ENCODE results near the gene SH2B3.

Gene SH2B3

GRCh38 chr12:111411185-111411764 lies 5.6 kb downstream of the SH2B3 start:
- no peak overlapping the region for H2AFZ ChIP-seq
- H3K27me3 ChIP-seq (ENCODE audit: control insufficient read depth, insufficient read depth, low read length): no peaks in the 10 kb centered on the region
- peaks cover 7% of the 10 kb centered on the region for H3K4me1 ChIP-seq
- no peak overlapping the region for H3K27ac ChIP-seq
- H3K4me2 ChIP-seq (ENCODE audit: low read length): no peak overlapping the region
- H3K9me3 ChIP-seq (ENCODE audit: control insufficient read depth, low read length): no peaks in the 10 kb centered on the region
- no peak overlapping the region for H3K9ac ChIP-seq
- peaks cover 6% of the 10 kb centered on the region for H3K79me2 ChIP-seq
- no peaks in the 10 kb centered on the region for H3K36me3 ChIP-seq (ENCODE audit: control insufficient read depth, insufficient read depth, low read length)
- no peak overlapping the region for H3K4me3 ChIP-seq (ENCODE audit: low read depth, low read length)
- no peak for TF ChIP-seq CTCF (IDR thresholded peaks at IDR 0.05)

DNA sequence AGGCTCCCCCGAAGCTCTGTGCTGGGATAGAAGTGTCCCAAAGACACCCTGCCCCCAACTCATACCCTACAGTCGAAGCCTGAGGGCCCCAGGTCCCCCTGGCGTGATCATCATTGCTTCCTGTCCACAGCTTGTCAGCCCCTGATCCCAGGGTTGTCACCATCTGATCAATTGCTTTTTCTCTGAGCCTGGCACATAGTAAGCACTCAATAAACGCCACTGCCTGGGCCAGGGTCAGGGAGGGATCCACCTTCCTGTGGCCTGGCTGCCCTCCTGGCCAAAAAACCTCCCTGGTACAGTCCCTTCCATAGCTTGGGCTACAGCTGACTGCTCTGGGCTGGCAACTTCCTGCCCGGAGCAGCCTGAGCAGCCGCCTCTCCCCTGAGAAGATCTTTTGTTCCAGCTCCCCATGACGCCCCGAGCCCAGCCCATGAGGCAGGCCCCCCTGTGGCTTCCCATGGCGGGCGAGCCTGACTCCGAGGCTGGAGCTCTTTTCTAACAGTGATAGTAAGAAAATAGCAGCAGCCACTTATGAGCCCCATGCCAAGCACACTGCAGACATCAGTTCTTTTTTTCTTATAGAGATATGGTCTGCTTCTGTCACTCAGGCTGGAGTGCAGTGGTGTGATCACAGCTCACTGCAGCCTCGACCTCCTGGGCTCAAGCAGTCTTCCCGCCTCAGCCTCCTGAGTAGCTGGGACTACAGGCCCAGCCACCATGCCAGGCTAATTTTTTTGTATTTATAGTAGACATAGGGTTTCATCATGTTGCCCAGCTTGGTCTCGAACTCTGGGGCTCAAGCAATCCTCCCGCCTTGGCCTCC lies 6.5 kb downstream of the SH2B3 start:
- no peak overlapping the region for H2AFZ ChIP-seq
- peak overlapping the region; percentile 8 for H3K27ac ChIP-seq
- no peaks in the 10 kb centered on the region for H3K36me3 ChIP-seq (ENCODE audit: control insufficient read depth, insufficient read depth, low read length)
- peaks cover 4% of the 10 kb centered on the region for H3K4me1 ChIP-seq
- H3K4me3 ChIP-seq (ENCODE audit: low read depth, low read length): no peak overlapping the region
- peaks cover 6% of the 10 kb centered on the region for H3K79me2 ChIP-seq
- TF ChIP-seq CTCF (IDR thresholded peaks at IDR 0.05): no peak
- H3K9ac ChIP-seq: no peak overlapping the region
- H3K4me2 ChIP-seq (ENCODE audit: low read length): no peak overlapping the region
- no peaks in the 10 kb centered on the region for H3K27me3 ChIP-seq (ENCODE audit: control insufficient read depth, insufficient read depth, low read length)
- H3K9me3 ChIP-seq (ENCODE audit: control insufficient read depth, low read length): no peaks in the 10 kb centered on the region

DNA sequence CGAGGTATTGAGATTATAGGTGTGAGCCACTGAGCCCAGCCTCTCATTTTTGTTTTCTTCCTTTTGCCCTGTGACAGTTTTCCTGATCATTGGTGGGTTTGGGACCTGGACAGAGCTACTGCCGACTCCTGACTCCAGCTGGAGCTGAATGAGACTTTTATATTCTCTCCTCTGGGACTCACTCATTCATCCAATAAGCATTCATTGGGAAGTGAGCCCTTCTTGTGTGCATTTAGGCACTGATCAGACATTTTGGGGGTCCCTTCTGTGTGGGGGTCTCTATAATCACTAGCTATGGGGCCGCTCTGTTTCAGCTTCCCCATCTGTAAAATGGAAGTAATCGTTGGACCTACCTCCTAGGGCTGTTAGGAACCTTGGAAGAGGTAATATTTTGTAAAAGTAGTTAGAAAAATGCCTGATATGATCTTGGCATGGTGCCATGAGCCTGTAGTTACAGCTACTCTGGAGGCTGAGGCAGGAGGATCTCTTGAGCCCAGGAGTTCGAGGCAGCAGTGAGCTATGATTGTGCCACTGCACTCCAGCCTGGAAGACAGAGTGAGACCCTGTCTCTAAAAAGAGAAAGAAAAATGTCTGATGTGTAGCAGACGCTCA lies 7.2 kb downstream of the SH2B3 start:
- no peak for TF ChIP-seq CTCF (IDR thresholded peaks at IDR 0.05)
- peak overlapping the region; percentile 8 for H3K27ac ChIP-seq

GRCh38 chr12:111413442-111414086 lies 7.8 kb downstream of the SH2B3 start:
- Histone ChIP-seq H3K27ac (no peak overlapping the region), H3K9ac (no peak overlapping the region), H3K4me3 (ENCODE audit: low read depth, low read length) (no peak overlapping the region), H3K27me3 (ENCODE audit: control insufficient read depth, insufficient read depth, low read length) (no peaks in the 10 kb centered on the region), H2AFZ (no peak overlapping the region), H3K4me1 (peaks cover 2% of the 10 kb centered on the region), H3K9me3 (ENCODE audit: control insufficient read depth, low read length) (no peaks in the 10 kb centered on the region), H3K79me2 (peaks cover 6% of the 10 kb centered on the region), H3K4me2 (ENCODE audit: low read length) (no peak overlapping the region), H3K36me3 (ENCODE audit: control insufficient read depth, insufficient read depth, low read length) (no peaks in the 10 kb centered on the region)
- no peak for TF ChIP-seq CTCF (IDR thresholded peaks at IDR 0.05)

More for the DNA sequence above, 7.2 kb downstream of the SH2B3 start:
- Histone ChIP-seq H3K4me2 (ENCODE audit: low read length) (no peak overlapping the region), H3K79me2 (peaks cover 6% of the 10 kb centered on the region), H3K27me3 (ENCODE audit: control insufficient read depth, insufficient read depth, low read length) (no peaks in the 10 kb centered on the region), H3K36me3 (ENCODE audit: control insufficient read depth, insufficient read depth, low read length) (no peaks in the 10 kb centered on the region), H2AFZ (no peak overlapping the region), H3K9ac (no peak overlapping the region), H3K4me3 (ENCODE audit: low read depth, low read length) (no peak overlapping the region), H3K4me1 (peaks cover 4% of the 10 kb centered on the region), H3K9me3 (ENCODE audit: control insufficient read depth, low read length) (no peaks in the 10 kb centered on the region)

Measured in parathyroid adenoma (tissue), 2 donors.